ENCODE results near the gene SERTAD2.

The SERTAD2 gene

DNA sequence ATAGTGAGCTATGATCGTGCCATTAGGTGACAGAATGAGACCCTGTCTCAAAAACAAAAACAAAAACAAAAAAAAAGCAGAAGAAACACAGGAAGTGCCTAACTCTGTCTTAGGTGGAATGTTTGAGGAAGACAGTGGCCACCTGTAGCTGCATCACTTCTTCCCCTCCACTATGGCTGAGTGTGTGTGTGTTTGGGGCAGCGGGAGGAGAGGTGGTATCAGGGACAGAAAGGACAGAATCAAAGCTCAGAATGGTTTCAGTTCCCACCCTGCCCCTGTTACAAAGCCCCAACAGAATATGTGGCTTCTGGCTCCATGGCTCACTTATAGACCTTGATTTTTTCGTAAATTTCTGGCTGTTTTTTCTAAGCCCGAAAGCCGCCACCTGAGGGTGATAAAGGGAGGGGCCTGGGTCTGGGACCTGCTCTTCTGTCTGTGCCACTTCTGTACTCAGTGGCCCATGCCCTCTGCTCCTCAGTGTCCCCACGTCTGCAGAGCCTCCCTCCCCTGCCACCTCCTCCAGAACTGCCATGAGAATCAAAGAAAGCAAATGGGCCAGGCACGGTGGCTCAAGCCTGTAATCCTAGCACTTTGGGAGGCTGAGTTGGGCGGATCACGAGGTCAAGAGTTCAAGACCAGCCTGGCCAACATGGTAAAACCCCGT lies 27.4 kb downstream of the SERTAD2 start:
- no peak overlapping the region for H3K4me3 ChIP-seq (ENCODE audit: low read depth, low read length)
- TF ChIP-seq, protein P1, sequence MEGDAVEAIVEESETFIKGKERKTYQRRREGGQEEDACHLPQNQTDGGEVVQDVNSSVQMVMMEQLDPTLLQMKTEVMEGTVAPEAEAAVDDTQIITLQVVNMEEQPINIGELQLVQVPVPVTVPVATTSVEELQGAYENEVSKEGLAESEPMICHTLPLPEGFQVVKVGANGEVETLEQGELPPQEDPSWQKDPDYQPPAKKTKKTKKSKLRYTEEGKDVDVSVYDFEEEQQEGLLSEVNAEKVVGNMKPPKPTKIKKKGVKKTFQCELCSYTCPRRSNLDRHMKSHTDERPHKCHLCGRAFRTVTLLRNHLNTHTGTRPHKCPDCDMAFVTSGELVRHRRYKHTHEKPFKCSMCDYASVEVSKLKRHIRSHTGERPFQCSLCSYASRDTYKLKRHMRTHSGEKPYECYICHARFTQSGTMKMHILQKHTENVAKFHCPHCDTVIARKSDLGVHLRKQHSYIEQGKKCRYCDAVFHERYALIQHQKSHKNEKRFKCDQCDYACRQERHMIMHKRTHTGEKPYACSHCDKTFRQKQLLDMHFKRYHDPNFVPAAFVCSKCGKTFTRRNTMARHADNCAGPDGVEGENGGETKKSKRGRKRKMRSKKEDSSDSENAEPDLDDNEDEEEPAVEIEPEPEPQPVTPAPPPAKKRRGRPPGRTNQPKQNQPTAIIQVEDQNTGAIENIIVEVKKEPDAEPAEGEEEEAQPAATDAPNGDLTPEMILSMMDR (IDR thresholded peaks at IDR 0.05; ENCODE audit: low read depth, low read length) = no peak

DNA sequence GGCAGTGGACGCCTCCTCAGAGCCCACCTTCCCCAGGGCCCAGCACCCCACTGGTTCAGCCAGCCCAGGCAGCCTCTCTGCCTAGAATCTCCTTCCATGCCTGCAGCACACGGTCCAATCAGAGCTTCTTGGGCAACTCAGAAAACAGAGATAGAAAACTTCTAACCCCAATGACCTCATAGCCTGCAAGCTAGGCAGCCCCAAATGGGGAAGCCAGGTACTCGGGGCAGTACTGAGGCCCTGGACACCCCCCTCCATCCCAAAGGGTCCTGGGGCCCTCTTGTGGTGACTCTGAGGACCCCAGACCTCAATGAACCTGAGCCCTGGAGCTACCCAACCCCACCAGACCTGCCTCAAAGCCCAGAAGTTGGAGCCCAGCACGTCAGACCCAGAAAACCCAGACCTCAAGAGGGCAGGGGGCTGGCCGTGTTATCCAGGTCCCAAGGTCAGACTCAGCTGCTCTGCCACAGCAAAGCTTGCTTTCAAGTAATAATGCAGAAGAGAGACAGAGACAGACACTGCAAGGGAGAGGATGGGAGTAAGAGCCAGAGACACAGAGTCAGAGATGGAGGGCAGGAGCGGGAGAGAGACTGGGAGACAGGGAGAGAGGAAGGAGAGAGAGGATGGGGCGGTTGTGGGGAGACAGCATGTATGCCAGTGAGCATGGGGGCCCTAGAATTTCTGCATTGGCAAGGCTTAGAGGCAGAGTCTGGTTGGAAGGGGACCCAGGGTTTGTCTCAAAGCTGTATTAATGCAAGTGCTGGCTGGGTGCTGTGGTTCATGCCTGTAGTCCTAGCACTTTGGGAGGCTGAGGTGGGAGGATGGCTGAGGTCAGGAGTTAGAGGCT lies 28.2 kb downstream of the SERTAD2 start:
- no peak overlapping the region for H3K4me3 ChIP-seq (ENCODE audit: low read depth, low read length)
- TF ChIP-seq, protein P1 (IDR thresholded peaks at IDR 0.05; ENCODE audit: low read depth, low read length) = no peak

DNA sequence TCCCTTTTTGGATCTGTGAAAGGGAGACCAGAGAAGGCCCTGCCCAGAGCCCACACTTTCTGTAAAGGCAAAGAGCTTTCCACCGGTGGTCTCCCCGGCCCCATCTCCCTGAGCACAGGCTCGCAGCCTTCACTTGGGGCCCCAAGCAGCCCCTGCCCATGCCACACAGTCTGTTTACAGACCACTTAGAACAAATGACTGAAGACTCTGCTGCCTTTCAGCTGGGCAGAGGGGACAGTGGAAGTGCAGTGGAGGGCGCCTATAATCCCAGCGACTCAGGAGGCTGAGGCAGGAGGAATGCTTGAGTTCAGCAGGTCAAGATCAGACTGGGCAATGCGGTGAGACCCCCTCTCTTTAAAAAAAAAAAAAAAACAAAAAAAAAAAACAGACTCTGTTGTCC lies 28.9 kb downstream of the SERTAD2 start:
- no peak overlapping the region for H3K4me3 ChIP-seq (ENCODE audit: low read depth, low read length)
- TF ChIP-seq, protein P1 (IDR thresholded peaks at IDR 0.05; ENCODE audit: low read depth, low read length) = no peak

DNA sequence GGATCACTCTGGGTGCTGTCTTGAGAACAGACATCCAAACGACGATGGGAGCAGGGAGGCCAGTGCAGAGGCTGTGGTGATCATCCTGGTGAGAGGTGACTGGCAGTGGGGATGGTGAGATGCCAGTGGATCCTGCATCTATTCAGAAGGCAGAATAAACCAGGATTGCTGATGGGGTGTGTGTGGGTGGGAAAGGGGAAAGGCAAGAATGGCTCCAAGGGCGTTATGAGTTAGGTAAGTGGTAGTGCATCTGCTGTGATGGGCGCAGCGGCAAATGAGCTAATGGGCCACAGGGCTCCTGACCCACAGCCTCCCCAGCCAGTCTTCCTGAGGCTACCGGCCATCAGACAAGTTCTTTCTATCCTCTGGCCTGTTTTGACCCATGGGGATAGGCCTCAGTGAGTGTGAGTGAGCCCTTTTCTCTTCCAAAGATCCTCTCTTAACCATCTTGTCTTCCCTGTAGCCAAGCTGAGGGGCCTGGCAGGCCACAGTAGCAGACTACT lies 29.6 kb downstream of the SERTAD2 start:
- H3K4me3 ChIP-seq (ENCODE audit: low read depth, low read length) = no peak overlapping the region
- TF ChIP-seq, protein P1 (IDR thresholded peaks at IDR 0.05; ENCODE audit: low read depth, low read length) = no peak

DNA sequence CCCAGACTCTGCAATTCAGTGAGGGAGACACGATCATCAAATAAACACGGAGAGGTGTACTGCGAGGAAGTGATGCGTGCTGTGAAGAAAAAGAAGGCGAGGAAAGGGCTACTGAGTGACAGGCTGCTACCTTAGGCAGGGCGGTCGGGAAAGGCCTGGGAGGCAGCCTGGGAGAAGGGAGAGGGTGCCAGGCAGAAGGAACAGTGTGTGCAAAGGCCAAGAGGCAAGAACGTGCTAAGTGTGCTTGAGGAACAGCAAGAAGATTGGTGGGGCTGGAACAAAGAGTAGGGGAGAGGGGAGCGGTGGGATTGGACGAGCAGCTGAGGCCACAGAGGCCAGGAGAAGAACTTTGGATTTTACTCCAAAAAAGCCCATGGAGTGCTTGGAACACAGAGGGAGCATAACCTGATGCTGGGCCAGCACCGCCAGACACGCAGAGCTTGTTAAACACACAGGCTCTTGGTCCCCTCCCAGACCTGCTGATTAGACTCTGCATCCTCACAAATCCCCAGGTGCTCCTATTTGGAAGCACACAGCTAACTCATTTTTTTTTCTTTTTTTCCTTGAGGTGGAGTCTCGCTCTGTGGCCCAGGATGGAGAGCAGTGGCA lies 30.4 kb downstream of the SERTAD2 start:
- no peak overlapping the region for H3K4me3 ChIP-seq (ENCODE audit: low read depth, low read length)
- TF ChIP-seq, protein P1 (IDR thresholded peaks at IDR 0.05; ENCODE audit: low read depth, low read length) = no peak

DNA sequence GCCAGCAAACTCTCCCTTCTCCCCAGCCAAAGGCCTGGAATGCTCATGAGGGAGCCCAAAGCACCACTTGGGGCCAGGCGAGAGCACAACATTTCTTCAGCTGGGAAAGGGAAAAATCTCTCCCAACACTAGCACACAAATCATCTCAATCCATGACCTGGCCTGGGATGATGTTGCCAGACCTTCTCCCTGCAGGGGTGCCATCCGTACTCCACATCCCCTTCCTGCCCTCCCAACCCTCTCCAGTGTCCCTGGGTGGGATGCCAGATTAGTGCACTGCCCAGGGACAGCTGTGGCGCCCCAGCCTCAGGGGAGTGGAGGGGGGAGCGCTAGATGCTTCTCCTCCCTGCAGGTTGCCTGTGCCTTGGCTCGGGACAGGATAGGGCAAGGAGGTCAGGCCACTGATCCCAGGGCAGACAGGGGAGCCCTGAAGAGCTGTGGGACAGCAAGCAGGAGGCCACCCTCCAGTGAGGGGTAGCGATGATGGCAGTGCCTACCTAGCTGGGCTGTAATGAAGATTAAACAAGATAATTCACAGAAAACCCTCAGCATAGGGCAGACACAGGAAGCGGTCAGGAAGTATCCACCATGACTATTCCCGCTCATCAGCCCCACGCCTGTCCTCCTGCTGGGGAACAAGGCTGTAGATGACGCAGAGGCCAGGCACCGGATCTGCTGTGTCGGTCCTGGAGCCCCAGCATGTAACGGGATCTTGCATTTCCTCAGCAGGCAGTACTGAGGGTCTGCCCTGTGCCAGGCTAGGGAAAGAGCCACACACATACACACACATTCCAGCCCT lies 31.1 kb downstream of the SERTAD2 start:
- H3K4me3 ChIP-seq (ENCODE audit: low read depth, low read length) = no peak overlapping the region
- TF ChIP-seq, protein P1 (IDR thresholded peaks at IDR 0.05; ENCODE audit: low read depth, low read length) = peak; percentile 24; the same call in 1 of the 2 replicates

Measured in WI38 (cell line).